AG09309 (cell line): Measurements from ENCODE around the gene TPGS2.
A peak's percentile ranks its signal among the peaks of the same experiment; 100 is the strongest.

Source experiments
- DNase-seq: peaks from one replicate; pipeline ENCODE4 v3.0.0-alpha.2; 2010; ENCODE audit warnings: low read depth
- H3K4me3 ChIP-seq: 2 replicates; pipeline ENCODE4 v1.5.1; 2011; ENCODE audit warnings: mild to moderate bottlenecking, low read depth, low read length, moderate library complexity; ENCODE audit not compliant: control insufficient read depth
- CTCF ChIP-seq: IDR thresholded peaks from 2 replicates; pipeline ENCODE4 v1.5.1; 2011; ENCODE audit warnings: mild to moderate bottlenecking, low read depth, low read length, inconsistent platforms; ENCODE audit not compliant: insufficient read depth, control insufficient read depth; ENCODE audit errors: missing control alignments

TPGS2 gene

GRCh38 chr18:36839835-36840234 is 11.0 kb upstream of the TPGS2 start:
- no peak overlapping the region for H3K4me3 ChIP-seq
- no peak for DNase-seq
- TF ChIP-seq CTCF = no peak

GRCh38 chr18:36835927-36836326 is 7.1 kb upstream of the TPGS2 start:
- no peak for DNase-seq
- no peak for TF ChIP-seq CTCF
- H3K4me3 ChIP-seq = no peak overlapping the region

GRCh38 chr18:36833120-36833519 is 4.3 kb upstream of the TPGS2 start:
- no peak for TF ChIP-seq CTCF
- H3K4me3 ChIP-seq = no peak overlapping the region
- DNase-seq = no peak

GRCh38 chr18:36831139-36831538 is 2.3 kb upstream of the TPGS2 start:
- no peak overlapping the region for H3K4me3 ChIP-seq
- TF ChIP-seq CTCF = no peak

GRCh38 chr18:36830158-36830495 is 1.3 kb upstream of the TPGS2 start:
- H3K4me3 ChIP-seq = no peak overlapping the region
- no peak for TF ChIP-seq CTCF
- no peak for DNase-seq

More at GRCh38 chr18:36831139-36831538, 2.3 kb upstream of the TPGS2 start:
- DNase-seq = no peak

- TF ChIP-seq CTCF = no peak
- no peak for DNase-seq
- H3K4me3 ChIP-seq = peak overlapping the region; percentile 71
These were observed 758 bp upstream of the TPGS2 start for GRCh38 chr18:36829362-36830157.
